GM19328 (cell line): ENCODE measurements around the gene GALK2.
"Not testable (repeated sequence)": the region's sequence is repeated elsewhere in the genome, so short reads cannot be mapped to it uniquely, and the experiment has no call there.

Experiments used
- ATAC-seq: cut with Tn5 transposase; IDR thresholded peaks from one replicate; pipeline ENCODE4 v1.9.1; 2021; ENCODE audit warnings: mild to moderate bottlenecking, moderate library complexity; ENCODE audit not compliant: unreplicated experiment

GALK2 gene

DNA sequence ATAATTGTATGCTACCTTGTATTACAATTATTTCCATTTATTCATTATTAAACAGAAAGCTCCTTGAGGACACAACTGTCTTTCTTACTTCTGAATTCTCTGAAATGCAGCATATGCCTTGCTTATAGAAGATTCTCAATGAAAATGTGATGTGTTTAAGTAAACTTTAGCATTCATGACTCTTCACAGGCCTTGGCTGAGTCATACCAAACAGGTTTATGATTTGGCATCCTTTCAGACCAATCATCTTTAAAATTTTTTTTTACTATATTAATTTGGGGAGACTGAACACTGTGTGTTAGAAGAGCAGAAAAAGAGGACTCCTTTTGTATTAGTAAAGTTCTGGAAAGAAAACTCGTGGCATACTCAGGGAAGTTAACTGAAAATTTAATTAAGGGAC lies 6.4 kb upstream of the GALK2 start:
- ATAC-seq: no peak

DNA sequence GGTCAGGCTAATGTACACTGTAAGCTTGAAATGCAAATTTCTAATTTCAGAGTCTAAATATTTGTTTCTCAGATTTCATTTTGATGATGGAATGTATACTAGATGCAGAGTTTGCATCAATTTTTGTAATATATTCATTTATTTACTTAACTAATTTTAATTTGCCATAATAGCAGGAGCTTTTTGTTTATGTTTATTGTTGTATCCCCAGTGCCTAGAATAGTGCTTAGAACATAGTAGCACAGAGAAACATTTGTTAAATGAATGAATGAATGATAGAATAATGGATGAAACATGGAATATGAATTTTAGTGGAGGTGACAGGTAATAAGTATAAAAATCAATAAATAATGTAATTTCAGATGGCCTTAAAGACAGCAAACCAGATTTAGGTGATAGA lies 5.2 kb upstream of the GALK2 start:
- ATAC-seq: no peak

GRCh38 chr15:49168016-49168415 lies 2.0 kb upstream of the GALK2 start:
- no peak for ATAC-seq

DNA sequence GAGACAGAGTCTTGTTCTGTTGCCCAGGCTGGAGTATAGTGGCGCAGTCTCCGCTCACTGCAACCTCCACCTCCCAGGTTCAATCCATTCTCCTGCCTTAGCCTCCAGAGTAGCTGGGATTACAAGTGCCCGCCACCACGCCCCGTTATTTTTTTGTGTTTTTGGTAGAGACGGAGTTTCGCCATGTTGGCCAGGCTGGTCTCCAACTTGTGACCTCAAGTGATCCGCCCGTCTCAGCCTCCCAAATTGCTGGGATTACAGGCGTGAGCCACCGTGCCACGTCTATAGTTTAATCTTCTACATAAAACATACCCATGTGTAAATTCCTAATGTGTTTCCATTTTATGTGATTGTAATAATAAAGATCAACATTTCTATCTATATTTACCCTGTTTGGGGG lies 1.7 kb downstream of the GALK2 start:
- no peak for ATAC-seq

DNA sequence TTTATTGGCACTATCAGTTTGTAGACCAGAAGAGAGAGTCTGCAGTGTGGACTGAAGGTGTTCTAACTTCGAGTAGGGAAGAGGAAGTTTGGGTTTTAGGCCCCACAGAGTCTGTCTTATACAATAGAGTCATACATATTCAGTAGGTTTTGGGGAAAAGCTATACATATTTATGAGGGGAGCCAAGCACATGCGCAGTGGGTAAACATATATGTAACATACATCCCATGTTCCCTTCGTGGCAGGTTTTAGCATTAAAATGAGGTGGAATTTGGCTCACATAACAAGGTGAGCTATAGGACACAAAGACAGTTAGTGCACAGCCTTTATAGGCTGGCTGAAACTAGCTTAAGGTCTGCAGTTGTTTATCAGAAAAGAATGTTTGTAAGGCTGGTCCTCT lies 4.9 kb downstream of the GALK2 start:
- ATAC-seq: no peak

GRCh38 chr15:49175582-49176397 lies 5.7 kb downstream of the GALK2 start:
- not testable (repeated sequence) for ATAC-seq

DNA sequence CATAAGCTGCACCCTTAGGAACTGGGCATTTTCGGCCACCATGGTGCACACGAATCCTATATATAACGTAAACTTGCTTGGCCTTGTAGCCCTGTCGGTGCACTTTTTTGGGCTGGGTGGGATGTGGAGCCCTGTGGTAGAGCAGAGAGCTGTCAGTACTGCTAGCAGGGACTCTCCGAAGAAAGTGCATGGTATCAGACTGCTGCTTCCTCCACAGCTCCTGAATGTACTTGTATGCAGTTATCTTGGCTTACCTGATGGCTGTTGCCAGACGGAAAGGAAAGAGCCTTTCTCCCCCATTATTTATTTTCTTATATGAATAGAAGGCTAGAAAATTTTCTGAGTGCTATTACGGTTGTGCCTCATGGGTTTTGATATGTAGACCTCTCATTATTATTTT lies 8.4 kb downstream of the GALK2 start:
- ATAC-seq: no peak

DNA sequence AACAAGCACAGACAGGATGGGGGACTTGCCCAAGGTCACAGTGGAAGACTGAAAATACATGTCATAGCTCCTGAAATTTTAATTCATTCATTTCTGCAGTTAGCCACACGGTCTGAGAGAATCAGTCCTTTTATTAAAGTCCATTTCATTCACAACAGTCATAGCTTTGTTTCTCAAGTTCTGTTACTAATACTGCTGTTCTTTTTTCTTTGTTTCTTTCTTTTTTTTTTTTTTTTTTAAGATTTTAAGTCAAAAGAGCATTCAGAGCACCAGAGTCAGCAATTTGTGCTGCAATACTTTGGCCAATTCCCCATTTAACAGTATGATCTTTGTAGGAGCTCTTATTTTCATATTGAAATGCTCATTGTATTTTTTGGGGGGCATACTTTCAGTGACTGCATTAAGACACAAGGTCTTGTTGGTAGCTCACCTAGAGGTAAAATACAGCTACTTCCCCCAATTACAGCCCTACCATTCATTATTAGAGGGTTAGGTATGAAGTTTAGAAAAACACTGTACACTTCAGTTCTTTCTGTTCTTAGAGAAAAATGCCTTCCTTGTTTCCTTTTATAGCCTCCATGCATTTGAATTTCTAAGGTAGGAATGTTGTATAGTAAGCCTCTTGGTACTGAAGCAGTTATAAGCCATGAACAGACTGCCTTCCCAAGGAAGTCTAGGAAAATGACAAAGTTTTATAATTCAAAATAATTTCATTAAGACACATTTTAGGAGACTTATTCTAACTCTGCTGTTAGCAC lies 9.6 kb downstream of the GALK2 start:
- ATAC-seq: no peak

DNA sequence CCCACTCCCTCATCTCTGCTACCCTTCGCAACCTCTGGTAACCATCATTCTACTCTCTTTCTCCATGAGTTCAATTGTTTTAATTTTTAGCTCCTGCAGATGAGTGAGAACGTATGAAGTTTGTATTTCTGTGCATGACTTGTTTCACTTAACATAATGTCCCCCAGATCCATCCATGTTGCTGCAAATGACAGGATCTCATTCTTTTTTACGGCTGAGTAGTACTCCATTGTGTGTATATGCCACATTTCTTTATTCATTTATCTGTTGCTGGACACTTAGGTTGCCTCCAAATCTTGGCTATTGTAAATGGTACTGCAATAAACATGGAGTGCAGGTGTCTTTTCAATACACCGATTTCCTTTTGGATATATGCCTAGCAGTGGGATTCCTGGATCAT lies 12.1 kb downstream of the GALK2 start:
- ATAC-seq: no peak

DNA sequence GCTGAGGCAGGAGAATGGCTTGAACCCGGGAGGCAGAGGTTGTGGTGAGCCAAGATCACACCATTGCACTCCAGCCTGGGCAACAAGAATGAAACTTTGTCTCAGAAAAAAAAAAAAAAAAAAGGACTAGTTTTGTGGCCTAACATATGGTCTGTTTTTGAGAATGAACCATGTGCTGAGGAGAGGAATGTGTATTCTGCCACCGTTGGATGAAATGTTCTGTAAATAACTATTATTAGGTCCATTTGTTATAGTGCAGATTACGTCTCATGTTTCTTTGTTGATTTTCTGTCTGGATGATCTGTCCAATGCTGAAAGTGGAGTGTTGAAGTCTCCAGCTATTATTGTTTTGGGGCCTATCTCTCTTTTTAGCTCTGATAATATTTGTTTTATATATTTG lies 13.7 kb downstream of the GALK2 start:
- not testable (repeated sequence) for ATAC-seq

DNA sequence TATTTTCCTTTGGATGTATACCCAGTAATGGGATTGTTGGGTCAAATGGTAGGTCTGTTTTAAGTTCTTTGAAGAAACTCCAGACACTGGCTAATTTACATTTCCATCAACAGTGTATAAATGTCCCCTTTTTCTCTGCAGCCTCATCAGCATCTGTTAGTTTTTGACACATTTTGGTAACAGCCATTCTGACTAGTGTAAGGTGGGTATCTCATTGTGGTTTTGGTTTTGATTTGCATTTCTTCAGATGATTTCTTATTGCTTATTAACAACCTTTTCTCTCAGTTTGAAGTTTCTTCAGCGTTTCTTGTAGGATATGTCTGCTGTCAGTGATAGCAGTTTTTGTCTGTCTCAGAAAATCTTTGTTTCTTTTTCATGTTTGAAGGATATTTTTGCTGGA lies 15.4 kb downstream of the GALK2 start:
- no peak for ATAC-seq

DNA sequence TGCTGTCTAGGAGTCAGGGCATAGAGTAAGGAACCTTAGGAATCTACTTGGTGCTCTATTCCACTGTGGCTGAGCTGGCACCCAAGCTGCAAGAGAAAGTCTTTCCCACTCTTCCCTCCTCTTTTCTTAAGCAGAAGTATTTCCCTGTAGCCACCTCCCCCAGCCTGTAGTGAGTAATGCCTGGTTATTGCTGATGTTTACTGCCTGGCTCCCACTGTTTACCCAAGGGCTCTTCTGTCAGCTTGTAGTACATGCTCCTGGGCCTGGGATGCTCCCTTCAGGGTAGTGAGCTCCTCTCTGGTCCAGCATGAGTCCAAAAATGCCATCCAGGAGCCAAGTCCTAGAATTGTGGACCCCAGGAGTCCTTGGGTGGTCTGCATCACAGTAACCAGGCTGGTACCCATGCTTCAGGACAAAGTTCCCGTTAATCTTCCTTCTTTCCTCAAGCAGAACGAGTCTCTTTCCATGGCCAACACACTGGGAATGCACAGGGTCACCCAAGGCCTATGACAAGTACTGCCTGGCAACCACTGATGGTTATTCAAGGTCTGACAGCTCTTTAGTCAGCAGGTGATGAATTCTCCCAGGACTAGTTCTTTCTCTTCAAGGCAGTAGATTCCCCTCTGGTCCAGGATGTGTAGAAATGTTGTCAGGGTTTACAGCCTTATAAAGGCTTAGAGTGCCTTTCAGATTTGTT lies 17.6 kb downstream of the GALK2 start:
- no peak for ATAC-seq

DNA sequence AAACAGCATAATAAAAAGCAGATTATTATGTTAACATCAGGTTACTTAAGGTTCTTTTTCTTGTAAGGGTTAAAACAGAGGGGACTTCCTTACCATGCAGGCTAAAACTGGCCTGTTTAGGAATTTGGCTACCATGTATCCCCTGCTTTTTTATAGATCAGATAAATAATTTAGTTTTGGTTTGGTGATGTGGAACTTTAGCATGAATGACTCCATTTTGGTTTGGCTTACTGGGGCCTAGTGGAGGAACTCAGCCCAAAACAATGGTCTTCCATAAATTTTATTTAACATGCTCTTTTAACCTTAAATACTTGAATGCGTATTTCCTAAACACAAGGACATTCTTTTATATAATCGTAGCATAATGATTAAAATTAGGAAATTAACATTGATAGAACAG lies 18.9 kb downstream of the GALK2 start:
- no peak for ATAC-seq

GRCh38 chr15:49189631-49190030 lies 19.6 kb downstream of the GALK2 start:
- ATAC-seq: no peak

DNA sequence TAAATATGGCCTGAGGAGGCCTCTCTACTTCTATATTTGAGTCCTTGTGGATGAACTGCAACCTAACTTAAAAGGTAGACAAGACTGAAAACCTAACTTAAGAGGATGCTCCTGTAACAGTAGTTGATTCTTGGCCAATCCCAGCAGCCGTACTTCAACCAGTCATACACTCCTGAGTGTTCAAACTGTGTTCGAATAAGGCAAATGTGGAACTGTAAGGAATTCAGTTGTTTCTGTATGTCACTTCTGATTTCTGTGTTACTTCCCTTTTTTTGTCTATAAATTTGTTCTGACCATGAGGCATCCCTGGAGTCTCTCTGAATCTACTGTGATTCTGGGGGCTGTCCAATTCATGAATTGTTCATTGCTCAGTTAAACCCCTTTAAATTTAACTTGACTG lies 20.5 kb downstream of the GALK2 start:
- no peak for ATAC-seq

DNA sequence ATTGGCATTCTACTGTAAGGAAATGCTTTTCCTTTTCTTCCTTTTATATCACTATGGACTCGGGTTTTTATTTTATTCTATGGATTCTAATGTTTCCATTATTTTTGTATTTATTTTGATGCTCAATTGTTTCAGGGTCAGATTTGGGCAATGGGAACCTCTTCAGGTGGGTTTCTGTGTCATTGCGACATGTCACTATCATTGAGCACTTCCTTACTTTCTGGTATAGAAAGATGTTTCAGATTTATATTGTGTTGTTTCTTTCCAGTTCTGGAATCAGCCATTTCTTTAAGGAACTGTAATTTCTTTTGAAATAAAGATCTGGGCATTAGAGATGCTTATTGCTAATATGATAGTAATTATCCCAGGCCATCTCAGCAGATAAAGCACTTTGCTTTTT lies 21.8 kb downstream of the GALK2 start:
- no peak for ATAC-seq

GRCh38 chr15:49196856-49197255 lies 26.8 kb downstream of the GALK2 start:
- no peak for ATAC-seq

DNA sequence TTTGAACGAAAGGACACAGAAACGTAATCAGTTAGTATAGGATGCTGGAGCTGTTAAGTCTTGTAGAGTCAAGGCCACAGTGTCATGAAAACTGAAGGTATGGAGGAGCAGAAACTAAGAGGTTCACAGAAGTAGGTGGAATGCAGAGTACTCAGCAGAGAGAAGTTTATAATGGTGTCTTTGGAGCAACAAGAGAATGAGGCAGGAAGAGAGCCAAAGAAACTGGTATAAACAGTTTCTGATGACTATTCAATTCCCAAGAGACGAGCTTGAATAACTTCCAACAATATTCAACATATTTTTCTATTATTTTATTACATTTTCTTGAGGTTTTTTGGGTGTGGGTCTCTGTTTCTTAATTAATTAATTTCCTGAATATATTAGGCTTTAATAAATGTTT lies 29.6 kb downstream of the GALK2 start:
- no peak for ATAC-seq

DNA sequence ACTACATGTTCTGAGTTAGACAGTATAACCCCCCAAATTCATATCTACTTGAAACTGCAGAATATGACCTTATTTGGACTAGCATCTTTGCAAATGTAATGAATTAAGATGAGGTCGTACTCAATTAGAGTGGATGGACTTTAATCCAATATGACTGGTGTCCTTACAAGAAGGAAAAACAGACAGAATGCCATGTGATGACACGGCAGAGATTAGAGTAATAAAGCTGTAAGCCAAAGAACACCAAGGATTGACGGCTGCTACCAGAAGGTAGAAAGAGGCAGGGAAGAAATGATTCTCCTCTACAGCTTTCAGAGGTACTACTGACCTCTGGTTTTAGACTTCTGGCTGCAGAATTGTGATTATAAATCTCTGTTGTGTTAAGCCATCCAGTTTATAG lies 30.3 kb downstream of the GALK2 start:
- no peak for ATAC-seq

DNA sequence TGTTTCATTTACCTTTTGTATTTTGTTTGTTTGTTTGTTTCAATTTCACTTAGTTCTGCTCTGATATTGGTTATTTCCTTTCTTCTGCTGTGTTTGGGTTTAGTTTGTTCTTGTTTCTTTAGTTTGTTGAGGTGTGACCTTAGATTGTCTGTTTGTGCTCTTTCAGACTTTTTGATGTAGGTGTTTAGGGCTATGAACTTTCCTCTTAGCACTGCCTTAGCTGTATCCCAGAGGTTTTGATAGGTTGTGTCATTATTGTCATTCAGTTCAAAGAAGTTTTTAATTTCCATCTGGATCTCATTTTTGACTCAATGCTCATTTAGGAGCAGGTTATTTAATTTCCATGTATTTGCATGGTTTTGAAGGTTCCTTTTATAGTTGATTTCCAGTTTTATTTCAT lies 38.1 kb downstream of the GALK2 start:
- ATAC-seq: not testable (repeated sequence)

GRCh38 chr15:49212897-49213296 lies 42.9 kb downstream of the GALK2 start:
- no peak for ATAC-seq
